Activated CD8-positive, alpha-beta memory T cell treated with anti-CD3 and anti-CD28 coated beads, Interleukin-2, amount 50 U/mL, for 1 hour (primary cell): Measurements from ENCODE around the gene GREB1.

Source experiments
- DNase-seq: peaks from one replicate; pipeline ENCODE4 v3.0.0-alpha.2; 2020; ENCODE audit errors: extremely low read depth

Gene GREB1

DNA sequence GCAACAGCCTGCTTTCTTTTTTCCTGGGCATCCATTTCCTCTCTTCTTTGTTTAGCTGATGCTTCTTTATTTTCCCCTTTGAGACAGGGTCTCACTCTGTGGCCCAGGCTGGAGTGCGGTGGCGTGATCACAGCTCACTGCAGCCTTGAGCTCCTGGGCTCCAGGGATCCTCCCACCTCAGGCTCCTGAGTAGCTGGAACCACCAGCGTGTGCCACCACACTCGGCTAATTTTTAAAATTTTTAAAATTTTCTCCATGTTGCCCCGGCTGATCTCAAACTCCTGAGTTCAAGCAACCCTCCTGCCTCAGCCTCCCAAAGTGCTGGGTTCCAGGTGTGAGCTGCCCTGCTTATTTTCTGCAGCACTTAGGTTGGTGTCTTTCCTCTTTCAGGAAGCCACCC lies 77.4 kb downstream of the GREB1 start:
- no peak for DNase-seq

GRCh38 chr2:11612553-11613215 lies 78.8 kb downstream of the GREB1 start:
- DNase-seq = no peak

- DNase-seq = no peak
Measured at GRCh38 chr2:11613297-11613696, 79.5 kb downstream of the GREB1 start.

DNA sequence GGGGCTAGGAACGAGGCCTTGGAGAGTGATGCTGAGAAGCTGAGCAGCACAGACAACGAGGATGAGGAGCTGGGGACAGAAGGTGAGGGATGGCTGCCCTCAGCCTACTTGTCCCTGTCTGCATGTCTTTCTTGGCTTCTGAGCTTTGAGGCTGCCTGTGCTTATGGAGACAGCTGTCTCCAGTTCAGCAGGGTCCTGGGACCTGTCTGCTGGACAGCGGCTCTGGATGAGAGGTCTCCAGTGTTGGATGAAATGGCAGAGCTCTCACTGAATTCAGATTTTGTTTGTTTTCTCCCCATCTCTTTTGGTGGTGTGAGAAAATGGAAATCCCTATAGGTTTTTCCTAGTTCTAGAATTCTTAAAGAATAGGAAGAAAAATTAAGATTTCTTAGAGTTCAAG lies 81.4 kb downstream of the GREB1 start:
- no peak for DNase-seq

- DNase-seq = no peak
Measured at GRCh38 chr2:11616097-11616687, 82.3 kb downstream of the GREB1 start.

- DNase-seq = no peak
Measured at GRCh38 chr2:11616851-11617415, 83.1 kb downstream of the GREB1 start.

DNA sequence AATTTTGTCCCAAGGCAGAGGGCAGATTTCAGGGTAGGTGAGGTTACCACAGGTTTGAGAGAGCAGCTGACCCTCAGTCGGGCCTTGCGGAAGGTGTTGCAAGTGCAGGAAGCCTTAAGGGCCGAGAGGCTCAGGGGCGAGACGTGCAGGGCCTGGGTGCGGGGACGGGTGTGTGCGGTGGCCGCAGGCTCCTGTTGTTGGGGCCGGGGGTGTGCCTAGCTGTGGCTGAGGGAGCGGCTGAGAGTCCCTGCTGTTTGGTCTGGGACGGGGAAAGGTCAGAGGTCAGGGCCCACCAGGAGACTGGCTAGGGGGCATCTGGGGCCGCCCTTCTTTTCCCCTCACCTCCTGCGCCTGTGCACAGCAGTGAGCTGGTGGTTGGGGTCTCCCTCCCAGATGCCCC lies 83.7 kb downstream of the GREB1 start:
- DNase-seq = no peak

GRCh38 chr2:11617984-11618707 lies 84.3 kb downstream of the GREB1 start:
- DNase-seq = no peak

DNA sequence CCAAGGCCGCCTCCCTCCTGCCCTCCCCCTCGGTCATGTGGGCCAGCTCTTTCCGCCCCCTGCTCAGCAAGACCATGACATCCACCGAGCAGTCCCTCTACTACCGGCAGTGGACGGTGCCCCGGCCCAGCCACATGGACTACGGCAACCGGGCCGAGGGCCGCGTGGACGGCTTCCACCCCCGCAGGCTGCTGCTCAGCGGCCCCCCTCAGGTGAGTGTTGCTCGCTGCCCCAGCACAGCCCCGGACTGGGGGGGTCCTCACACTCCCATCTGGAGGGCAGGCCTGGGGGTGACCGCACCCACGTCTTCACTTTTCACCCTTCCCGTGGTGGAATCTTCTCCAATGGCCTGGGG lies 84.8 kb downstream of the GREB1 start:
- DNase-seq = no peak

- no peak for DNase-seq
Measured at GRCh38 chr2:11621410-11621809, 87.6 kb downstream of the GREB1 start.

DNA sequence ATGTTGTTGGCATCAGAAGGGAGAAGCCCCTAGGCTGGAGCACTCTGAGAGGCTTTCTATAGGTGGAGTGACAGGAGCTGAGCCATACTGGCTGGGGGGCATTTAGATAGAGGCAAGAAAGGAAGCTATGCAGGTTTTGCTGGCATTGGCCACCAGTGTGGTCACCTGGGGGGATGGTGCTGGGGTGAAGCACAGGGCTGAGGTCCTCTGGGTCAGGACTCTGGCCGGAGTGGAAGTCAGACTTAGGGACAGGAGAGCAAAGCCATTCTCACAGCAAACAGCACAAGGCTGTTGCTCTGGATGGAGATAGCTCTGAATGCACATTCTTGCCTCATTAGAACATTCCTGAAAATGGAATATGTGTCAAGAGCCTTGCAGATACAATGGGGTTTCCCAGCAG lies 88.8 kb downstream of the GREB1 start:
- DNase-seq = no peak

GRCh38 chr2:11624893-11625292 lies 91.0 kb downstream of the GREB1 start:
- DNase-seq = no peak

- no peak for DNase-seq
Measured at GRCh38 chr2:11625671-11626070, 91.8 kb downstream of the GREB1 start.

GRCh38 chr2:11628675-11629074 lies 94.8 kb downstream of the GREB1 start:
- no peak for DNase-seq

GRCh38 chr2:11629215-11629614 lies 95.4 kb downstream of the GREB1 start:
- no peak for DNase-seq

DNA sequence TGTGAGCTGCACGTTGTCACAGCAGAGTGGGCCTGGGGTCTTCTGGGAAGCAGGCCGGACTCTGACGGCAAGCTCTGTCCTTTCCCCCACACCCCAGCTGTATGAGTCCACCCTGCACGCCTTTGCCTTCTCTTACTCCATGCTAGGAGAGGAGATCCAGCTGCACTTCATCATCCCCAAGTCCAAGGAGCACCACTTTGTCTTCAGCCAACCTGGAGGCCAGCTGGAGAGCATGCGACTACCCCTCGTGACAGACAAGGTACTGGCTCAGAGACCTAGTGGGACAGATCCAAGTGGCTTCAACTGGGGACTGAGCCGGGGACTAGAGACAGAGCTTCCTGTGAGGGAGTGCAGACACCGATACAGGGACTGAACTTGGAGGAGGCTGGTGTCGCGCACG lies 96.0 kb downstream of the GREB1 start:
- DNase-seq = no peak

- no peak for DNase-seq
Measured at GRCh38 chr2:11630855-11631254, 97.0 kb downstream of the GREB1 start.

- DNase-seq = no peak
Measured at GRCh38 chr2:11631462-11631861, 97.6 kb downstream of the GREB1 start.

DNA sequence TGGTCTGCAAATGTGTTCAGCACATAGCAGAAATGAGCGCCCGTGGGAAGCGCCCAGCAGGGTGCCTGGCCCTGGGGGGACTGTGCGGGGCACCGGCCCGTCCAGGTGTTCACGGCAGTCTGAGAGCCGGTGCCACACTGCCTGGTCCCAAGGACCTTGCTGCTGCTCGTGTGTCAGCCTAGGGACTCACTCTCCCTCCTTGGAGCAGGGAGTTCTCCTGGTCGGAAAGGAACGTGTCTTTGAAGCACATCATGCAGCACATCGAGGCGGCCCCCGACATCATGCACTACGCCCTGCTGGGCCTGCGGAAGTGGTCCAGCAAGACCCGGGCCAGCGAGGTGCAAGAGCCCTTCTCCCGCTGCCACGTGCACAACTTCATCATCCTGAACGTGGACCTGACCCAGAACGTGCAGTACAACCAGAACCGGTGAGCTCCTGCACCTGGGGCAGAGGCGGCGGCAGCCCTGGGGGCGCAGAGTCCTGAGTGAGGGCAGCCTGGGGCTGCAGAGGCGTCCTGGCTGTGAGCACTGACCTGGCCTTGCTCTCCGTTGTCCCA lies 100.2 kb downstream of the GREB1 start:
- DNase-seq = no peak

DNA sequence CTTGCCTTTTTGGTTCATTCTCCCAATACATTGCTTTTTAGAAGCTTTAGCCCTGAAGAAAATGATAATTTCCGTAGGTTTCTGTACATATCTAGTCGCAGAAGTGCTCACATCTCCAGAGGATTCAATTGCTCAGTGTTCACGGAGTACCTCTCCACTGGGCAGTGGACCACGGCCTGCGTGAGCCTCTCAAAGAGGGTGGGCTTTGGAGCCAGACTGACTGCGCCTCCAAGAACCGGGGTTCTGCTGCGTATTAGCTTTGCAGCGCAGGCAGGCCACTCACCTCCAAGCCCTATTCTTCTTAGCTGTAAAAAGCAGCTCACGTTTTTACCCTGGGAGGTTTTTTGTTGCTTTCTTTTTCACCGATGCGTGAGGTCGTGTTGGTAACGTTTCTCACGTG lies 100.7 kb downstream of the GREB1 start:
- DNase-seq = no peak

DNA sequence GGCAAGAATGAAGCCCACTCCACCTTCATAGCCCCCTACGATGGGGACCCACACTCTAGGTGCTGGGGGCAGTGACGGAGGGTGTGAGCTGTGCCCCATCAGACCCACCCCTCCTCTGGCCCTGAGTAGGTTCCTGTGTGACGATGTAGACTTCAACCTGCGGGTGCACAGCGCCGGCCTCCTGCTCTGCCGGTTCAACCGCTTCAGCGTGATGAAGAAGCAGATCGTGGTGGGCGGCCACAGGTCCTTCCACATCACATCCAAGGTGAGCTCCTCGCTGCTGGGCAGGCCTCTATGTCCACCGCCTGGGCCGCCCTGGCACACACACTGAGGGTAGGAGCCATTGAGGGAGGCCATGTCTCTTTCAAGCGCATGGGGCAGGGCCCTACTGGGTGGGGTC lies 101.3 kb downstream of the GREB1 start:
- DNase-seq = no peak

DNA sequence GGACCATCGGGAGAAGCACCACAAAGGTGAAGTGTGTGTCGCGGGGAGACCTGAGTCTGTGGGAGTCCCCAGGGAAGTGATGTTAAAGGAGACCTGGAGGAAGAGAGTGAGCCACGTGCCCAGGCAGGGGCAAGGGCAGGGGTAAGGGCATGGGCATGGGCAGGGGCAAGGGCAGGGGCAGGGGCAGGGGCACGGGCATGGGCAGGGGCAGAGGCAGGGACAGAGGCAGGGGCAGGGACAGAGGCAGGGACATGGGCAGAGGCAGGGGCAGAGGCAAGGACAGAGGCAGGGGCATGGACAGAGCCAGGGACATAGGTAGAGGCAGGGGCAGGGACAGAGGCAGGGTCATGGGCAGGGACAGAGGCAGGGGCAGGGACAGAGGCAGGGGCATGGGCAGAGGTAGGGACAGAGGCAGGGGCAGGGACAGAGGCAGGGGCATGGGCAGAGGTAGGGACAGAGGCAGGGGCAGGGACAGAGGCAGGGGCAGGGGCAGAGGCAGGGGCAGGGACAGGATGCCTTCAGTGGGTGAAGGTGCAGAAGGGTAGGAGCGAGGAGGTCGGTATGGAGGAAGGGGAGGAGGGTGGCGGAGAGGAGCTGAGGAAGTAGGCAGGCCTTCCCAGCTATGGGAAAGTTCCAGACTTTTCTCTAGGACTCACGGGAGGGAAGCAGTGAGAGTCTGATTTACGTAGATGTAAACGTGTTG lies 102.9 kb downstream of the GREB1 start:
- no peak for DNase-seq
